ENCODE results near the gene TMEM252. TPM values are rescaled to one million over a fixed set of nuclear protein-coding genes. Genes with fewer than 3 reads are reported as not detected.

The TMEM252 gene
- total and polyA plus RNA-seq, 2 donors (not counting 1 experiment from before 2014, with no cell fraction given) = not detected

GRCh38 chr9:68532131-68532530 is 8.6 kb downstream of the TMEM252 start:
- ChIA-PET CTCF (interaction anchor here (2.1 kb wide), 1 partner anchor 29 kb away, joined by 6 read pairs; no protein-coding TSS in a partner anchor), POLR2A (no interaction called here)
- H3K36me3 ChIP-seq (replicated peaks in 1 of 2; ENCODE audit: control extremely low read depth in 1 of 2, control insufficient read depth in 1 of 2, extremely low read depth in 1 of 2, insufficient read depth in 2 of 2, low read length in 1 of 2) = no peaks in the 10 kb centered on the region
- no peak for DNase-seq
- Mint-ChIP-seq H3K4me1 (no peaks in the 10 kb centered on the region), H3K9me3 (ENCODE audit: insufficient read depth) (no peaks in the 10 kb centered on the region), H3K27ac (no peak overlapping the region), H3K27me3 (peaks cover 6% of the 10 kb centered on the region), H3K4me3 (no peak overlapping the region)
- WGBS (ENCODE audit: insufficient coverage) = 96% methylated on average over 4 of the region's 4 CpGs
- H3K9ac ChIP-seq (ENCODE audit: low read length) = no peak overlapping the region
- H3K4me3 ChIP-seq (ENCODE audit: control extremely low read depth in 1 of 5, extremely low read depth in 1 of 5, insufficient read depth in 1 of 5, low read depth in 2 of 5, low read length in 4 of 5) = no peak overlapping the region
- H3K79me2 ChIP-seq (ENCODE audit: control insufficient read depth, insufficient read depth, low read length) = no peaks in the 10 kb centered on the region
- intact Hi-C loops (cut with micrococcal nuclease) = no loop called here
- H3K4me2 ChIP-seq (replicated peaks; ENCODE audit: low read depth, low read length, poor library complexity, severe bottlenecking) = no peak overlapping the region
- no peaks in the 10 kb centered on the region for H3K9me3 ChIP-seq (ENCODE audit: control extremely low read depth in 1 of 3, control insufficient read depth in 2 of 3, insufficient read depth in 1 of 3, low read length in 2 of 3)
- TF ChIP-seq EZH2 (IDR thresholded peaks at IDR 0.05; ENCODE audit: borderline replicate concordance, insufficient read depth, low read depth, low read length, poor library complexity, severe bottlenecking) (no peak), CTCF (IDR thresholded peaks at IDR 0.05) (no peak)
- no peaks in the 10 kb centered on the region for H4K20me1 ChIP-seq (ENCODE audit: control insufficient read depth, insufficient read depth, low read length, poor library complexity, severe bottlenecking)
- H3K27ac ChIP-seq (ENCODE audit: low read length in 2 of 2) = no peak overlapping the region
- no peaks in the 10 kb centered on the region for H3K4me1 ChIP-seq (ENCODE audit: control insufficient read depth in 2 of 2, insufficient read depth in 2 of 2, low read length in 2 of 2)
- ATAC-seq (ENCODE audit: low read depth) = no peak
- peaks cover 0 to 8% (median 0%) of the 10 kb centered on the region in 4 experiments for H3K27me3 ChIP-seq (replicated peaks in 1 of 4; ENCODE audit: control extremely low read depth in 1 of 4, control insufficient read depth in 3 of 4, insufficient read depth in 4 of 4, low read length in 3 of 4)
- H2AFZ ChIP-seq (ENCODE audit: insufficient read depth, low read depth, low read length, poor library complexity, severe bottlenecking) = no peak overlapping the region

- Mint-ChIP-seq H3K4me1 (no peaks in the 10 kb centered on the region), H3K9me3 (ENCODE audit: insufficient read depth) (no peaks in the 10 kb centered on the region), H3K4me3 (no peak overlapping the region), H3K27me3 (peaks cover 9% of the 10 kb centered on the region), H3K27ac (no peak overlapping the region)
- Histone ChIP-seq H3K9me3 (ENCODE audit: control extremely low read depth in 1 of 3, control insufficient read depth in 2 of 3, insufficient read depth in 1 of 3, low read length in 2 of 3) (no peaks in the 10 kb centered on the region), H3K9ac (ENCODE audit: low read length) (no peak overlapping the region), H3K4me1 (ENCODE audit: control insufficient read depth in 2 of 2, insufficient read depth in 2 of 2, low read length in 2 of 2) (no peaks in the 10 kb centered on the region), H3K27ac (ENCODE audit: low read length in 2 of 2) (no peak overlapping the region), H2AFZ (ENCODE audit: insufficient read depth, low read depth, low read length, poor library complexity, severe bottlenecking) (no peak overlapping the region), H3K27me3 (replicated peaks in 1 of 4; ENCODE audit: control extremely low read depth in 1 of 4, control insufficient read depth in 3 of 4, insufficient read depth in 4 of 4, low read length in 3 of 4) (peaks cover 0 to 8% (median 0%) of the 10 kb centered on the region in 4 experiments), H3K36me3 (replicated peaks in 1 of 2; ENCODE audit: control extremely low read depth in 1 of 2, control insufficient read depth in 1 of 2, extremely low read depth in 1 of 2, insufficient read depth in 2 of 2, low read length in 1 of 2) (no peaks in the 10 kb centered on the region), H3K79me2 (ENCODE audit: control insufficient read depth, insufficient read depth, low read length) (no peaks in the 10 kb centered on the region), H3K4me3 (ENCODE audit: control extremely low read depth in 1 of 5, extremely low read depth in 1 of 5, insufficient read depth in 1 of 5, low read depth in 2 of 5, low read length in 4 of 5) (no peak overlapping the region), H3K4me2 (replicated peaks; ENCODE audit: low read depth, low read length, poor library complexity, severe bottlenecking) (no peak overlapping the region), H4K20me1 (ENCODE audit: control insufficient read depth, insufficient read depth, low read length, poor library complexity, severe bottlenecking) (no peaks in the 10 kb centered on the region)
- intact Hi-C loops (cut with micrococcal nuclease) = no loop called here
- 100% methylated on average over 7 of the region's 7 CpGs for WGBS (ENCODE audit: insufficient coverage)
- TF ChIP-seq CTCF (IDR thresholded peaks at IDR 0.05) (no peak), EZH2 (IDR thresholded peaks at IDR 0.05; ENCODE audit: borderline replicate concordance, insufficient read depth, low read depth, low read length, poor library complexity, severe bottlenecking) (no peak)
- CTCF ChIA-PET = interaction anchor here (2.1 kb wide), 1 partner anchor 31 kb away, joined by 6 read pairs; no protein-coding TSS in a partner anchor
- DNase-seq (no peak), ATAC-seq (ENCODE audit: low read depth) (no peak)
- POLR2A ChIA-PET = no interaction called here
These were observed 10.1 kb downstream of the TMEM252 start for GRCh38 chr9:68530618-68531017.
